ENCODE results near the gene ZSCAN4. TPM values are rescaled to one million over a fixed set of nuclear protein-coding genes. Genes with fewer than 3 reads are reported as not detected.

The ZSCAN4 gene
- total and polyA plus RNA-seq, 4 donors, result not detected

Other genes starting within 250 kb of the ZSCAN4 start
- gene ZNF749, start 233.6 kb upstream of the ZSCAN4 start, total RNA-seq, result 10 to 100 TPM in 1 of 2 donors, 1 to 10 TPM in 1; 5.9 to 11.6 TPM
- 1 to 10 TPM in 1 of 2 donors, under 1 TPM in 1; 0.83 to 5.4 TPM for gene ZNF749, start 233.6 kb upstream of the ZSCAN4 start, polyA plus RNA-seq
- under 1 TPM; 0.42 to 0.98 TPM for gene VN1R1, start 211.8 kb upstream of the ZSCAN4 start, total RNA-seq
- under 1 TPM; 0.14 to 0.19 TPM for gene VN1R1, start 211.8 kb upstream of the ZSCAN4 start, polyA plus RNA-seq
- 10 to 100 TPM in 1 of 2 donors, 1 to 10 TPM in 1; 5.4 to 11.1 TPM for gene ZNF772, start 191.4 kb upstream of the ZSCAN4 start, total RNA-seq
- 1 to 10 TPM in 1 of 2 donors, under 1 TPM in 1; 0.81 to 1.6 TPM for gene ZNF772, start 191.4 kb upstream of the ZSCAN4 start, polyA plus RNA-seq
- gene ZNF419, start 181.2 kb upstream of the ZSCAN4 start, total RNA-seq, result 10 to 100 TPM in 1 of 2 donors, 1 to 10 TPM in 1; 4.2 to 12.4 TPM
- gene ZNF419, start 181.2 kb upstream of the ZSCAN4 start, polyA plus RNA-seq, result 1 to 10 TPM; 1.9 to 3.2 TPM
- gene ZNF773, start 169.0 kb upstream of the ZSCAN4 start, total RNA-seq, result 1 to 10 TPM; 7.3 to 7.4 TPM
- 1 to 10 TPM; 1.4 to 1.7 TPM for gene ZNF773, start 169.0 kb upstream of the ZSCAN4 start, polyA plus RNA-seq
- gene ZNF549, start 141.6 kb upstream of the ZSCAN4 start, total RNA-seq, result 1 to 10 TPM; 2.3 to 4.5 TPM
- gene ZNF549, start 141.6 kb upstream of the ZSCAN4 start, polyA plus RNA-seq, result under 1 TPM; 0.66 to 0.67 TPM
- gene ZNF550, start 109.1 kb upstream of the ZSCAN4 start, total RNA-seq, result 1 to 10 TPM; 4.4 to 4.8 TPM
- gene ZNF550, start 109.1 kb upstream of the ZSCAN4 start, polyA plus RNA-seq, result 1 to 10 TPM in 1 of 2 donors, under 1 TPM in 1; 0.96 to 3.0 TPM
- gene ZNF416, start 90.0 kb upstream of the ZSCAN4 start, total RNA-seq, result 1 to 10 TPM; 1.5 to 2.9 TPM
- gene ZNF416, start 90.0 kb upstream of the ZSCAN4 start, polyA plus RNA-seq, result under 1 TPM; 0.97 to 0.99 TPM
- gene ZIK1, start 84.8 kb upstream of the ZSCAN4 start, total RNA-seq, result 1 to 10 TPM; 1.2 to 8.6 TPM
- gene ZIK1, start 84.8 kb upstream of the ZSCAN4 start, polyA plus RNA-seq, result under 1 TPM; 0.29 to 0.60 TPM
- 1 to 10 TPM; 1.4 to 7.1 TPM for gene ZNF530, start 69.0 kb upstream of the ZSCAN4 start, total RNA-seq
- gene ZNF530, start 69.0 kb upstream of the ZSCAN4 start, polyA plus RNA-seq, result 1 to 10 TPM in 1 of 2 donors, under 1 TPM in 1; 0.86 to 1.4 TPM
- 10 to 100 TPM in 1 of 2 donors, 1 to 10 TPM in 1; 6.9 to 12.1 TPM for gene ZNF134, start 54.7 kb upstream of the ZSCAN4 start, total RNA-seq
- 1 to 10 TPM; 1.5 to 4.0 TPM for gene ZNF134, start 54.7 kb upstream of the ZSCAN4 start, polyA plus RNA-seq
- 1 to 10 TPM; 4.4 to 7.0 TPM for gene ZNF211, start 35.8 kb upstream of the ZSCAN4 start, total RNA-seq
- 1 to 10 TPM; 2.0 to 2.3 TPM for gene ZNF211, start 35.8 kb upstream of the ZSCAN4 start, polyA plus RNA-seq
- gene ZNF551, start 13.0 kb downstream of the ZSCAN4 start, total RNA-seq, result 10 to 100 TPM in 1 of 2 donors, 1 to 10 TPM in 1; 3.1 to 10.5 TPM
- 1 to 10 TPM in 1 of 2 donors, under 1 TPM in 1; 0.79 to 1.0 TPM for gene ZNF551, start 13.0 kb downstream of the ZSCAN4 start, polyA plus RNA-seq
- 1 to 10 TPM; 2.2 to 4.7 TPM for gene ZNF154, start 40.3 kb downstream of the ZSCAN4 start, total RNA-seq
- gene ZNF154, start 40.3 kb downstream of the ZSCAN4 start, polyA plus RNA-seq, result under 1 TPM; 0.32 to 0.36 TPM
- gene ZNF671, start 58.7 kb downstream of the ZSCAN4 start, total RNA-seq, result 1 to 10 TPM; 2.4 to 9.3 TPM
- gene ZNF671, start 58.7 kb downstream of the ZSCAN4 start, polyA plus RNA-seq, result 1 to 10 TPM in 1 of 2 donors, under 1 TPM in 1; 0.78 to 1.6 TPM
- gene ZNF776, start 77.9 kb downstream of the ZSCAN4 start, total RNA-seq, result 10 to 100 TPM in 1 of 2 donors, 1 to 10 TPM in 1; 8.7 to 20.3 TPM
- 1 to 10 TPM; 2.0 to 4.1 TPM for gene ZNF776, start 77.9 kb downstream of the ZSCAN4 start, polyA plus RNA-seq
- 10 to 100 TPM; 10.4 to 11.8 TPM for gene ZNF586, start 100.7 kb downstream of the ZSCAN4 start, total RNA-seq
- gene ZNF586, start 100.7 kb downstream of the ZSCAN4 start, polyA plus RNA-seq, result 1 to 10 TPM; 2.3 to 3.1 TPM
- gene ZNF552, start 146.0 kb downstream of the ZSCAN4 start, total RNA-seq, result 10 to 100 TPM in 1 of 2 donors, 1 to 10 TPM in 1; 5.4 to 16.1 TPM
- 1 to 10 TPM; 3.1 to 5.5 TPM for gene ZNF552, start 146.0 kb downstream of the ZSCAN4 start, polyA plus RNA-seq
- gene ZNF587B, start 161.4 kb downstream of the ZSCAN4 start, total RNA-seq, result 10 to 100 TPM; 10.2 to 30.2 TPM
- 1 to 10 TPM; 3.0 to 3.6 TPM for gene ZNF587B, start 161.4 kb downstream of the ZSCAN4 start, polyA plus RNA-seq
- 10 to 100 TPM; 15.6 to 27.8 TPM for gene ZNF587, start 180.9 kb downstream of the ZSCAN4 start, total RNA-seq
- gene ZNF587, start 180.9 kb downstream of the ZSCAN4 start, polyA plus RNA-seq, result 1 to 10 TPM; 2.7 to 2.8 TPM
- 10 to 100 TPM in 1 of 2 donors, 1 to 10 TPM in 1; 9.1 to 13.8 TPM for gene ZNF814, start 220.1 kb downstream of the ZSCAN4 start, total RNA-seq
- 1 to 10 TPM; 6.9 to 7.3 TPM for gene ZNF814, start 220.1 kb downstream of the ZSCAN4 start, polyA plus RNA-seq
- 10 to 100 TPM; 12.9 to 16.3 TPM for gene ZNF417, start 247.7 kb downstream of the ZSCAN4 start, total RNA-seq
- gene ZNF417, start 247.7 kb downstream of the ZSCAN4 start, polyA plus RNA-seq, result 1 to 10 TPM; 1.2 to 1.7 TPM